Transverse colon (tissue), 4 donors: Measurements from ENCODE around the gene DLG2. TPM values are rescaled to one million over a fixed set of nuclear protein-coding genes. Genes with fewer than 3 reads are reported as not detected.

ENCODE experiments used
- DNase-seq: peaks from one replicate; pipeline ENCODE4 v3.0.0-alpha.2; 2019
- H3K27ac ChIP-seq, 4 donors: fragments of 200-600 bp; sonication (generic); 2 replicates each; pipeline ENCODE4 v1.5.1; 2016 to 2018; ENCODE audit warnings: inconsistent platforms in 4 of 4
- H3K27me3 ChIP-seq: fragments of 200-600 bp; sonication (generic); 2 replicates; pipeline ENCODE4 v1.5.1; 2017; ENCODE audit warnings: inconsistent platforms
- H3K36me3 ChIP-seq, 4 donors: fragments of 200-600 bp; sonication (generic); 2 replicates each; pipeline ENCODE4 v1.5.1; 2017 to 2019; ENCODE audit warnings: inconsistent platforms in 4 of 4
- H3K4me1 ChIP-seq, 4 donors: fragments of 200-600 bp; sonication (generic); 2 replicates each; pipeline ENCODE4 v1.5.1; 2017 to 2020; ENCODE audit warnings: inconsistent platforms in 4 of 4
- H3K4me3 ChIP-seq, 4 donors: fragments of 200-600 bp; sonication (generic); 1 replicate in 1 of 4; 2 replicates in 3 of 4; pipeline versions ENCODE4 v1.5.1 to v1.6.1; 2017 to 2019; ENCODE audit warnings: inconsistent platforms in 4 of 4
- H3K9me3 ChIP-seq, 2 donors: fragments of 200-600 bp; sonication (generic); 2 replicates each; pipeline ENCODE4 v1.5.1; 2017 to 2019; ENCODE audit warnings: inconsistent platforms in 2 of 2
- EP300 ChIP-seq: sonication (generic); formaldehyde crosslinking; IDR thresholded peaks from one replicate; pipeline ENCODE4 v1.6.1; 2017; ENCODE audit warnings: antibody characterized with exemption, low read depth
- POLR2A ChIP-seq: fragments of 450-650 bp; IDR thresholded peaks from one replicate; pipeline ENCODE4 v1.6.1; 2016; ENCODE audit warnings: antibody characterized with exemption, mild to moderate bottlenecking, moderate library complexity
- POLR2AphosphoS5 ChIP-seq, 3 donors: sonication (generic); formaldehyde crosslinking; IDR thresholded peaks; one replicate each; pipeline ENCODE4 v1.6.1; 2016; ENCODE audit warnings: antibody characterized with exemption in 3 of 3
- WGBS, 2 donors: methylation state at CpG; one replicate each; pipeline ENCODE4 v1.1.5; 2018; ENCODE audit warnings: low coverage in 1 of 2; 5-methylcytosine and 5-hydroxymethylcytosine counted together
- in situ Hi-C, 4 donors: fragments of 200-750 bp; cut with MboI; loops; one replicate each; pipeline versions ENCODE4 v1.15.0 to v1.15.1; 2017; ENCODE audit warnings: low sequenced_read_pairs in 3 of 4, low pct_ligation_motif_present in 1 of 4, low pct_unique_long_range_greater_than_20kb in 1 of 4
- intact Hi-C: fragments of 100-400 bp; cut with DNase I; formaldehyde crosslinking; loops from one replicate; pipeline ENCODE4 v1.15.1; 2023; ENCODE audit warnings: low total_unique reads
- total RNA-seq, 4 donors: library from RNA; depleted of rRNA; stranded (reverse); fragments of >200 nt; gene quantifications; one replicate each; pipeline ENCODE4 v1.1.0, GENCODE V29; 2016
- TF ChIP-seq, protein P1 (sequence below), 5 experiments: fragments of 200-600 bp in 3 of 5; fragments of 450-650 bp in 2 of 5; sonication (generic) in 3 of 5; IDR thresholded peaks; 1 replicate in 2 of 5; 2 replicates in 3 of 5; pipeline ENCODE4 v1.5.1; 2016 to 2017; ENCODE audit warnings: antibody characterized with exemption in 5 of 5, inconsistent platforms in 3 of 5, mild to moderate bottlenecking in 2 of 5, moderate library complexity in 1 of 5

The DLG2 gene
- total RNA-seq, 4 donors from 2014 or later: 1.9 to 28.3 (median 3.7) TPM

DNA sequence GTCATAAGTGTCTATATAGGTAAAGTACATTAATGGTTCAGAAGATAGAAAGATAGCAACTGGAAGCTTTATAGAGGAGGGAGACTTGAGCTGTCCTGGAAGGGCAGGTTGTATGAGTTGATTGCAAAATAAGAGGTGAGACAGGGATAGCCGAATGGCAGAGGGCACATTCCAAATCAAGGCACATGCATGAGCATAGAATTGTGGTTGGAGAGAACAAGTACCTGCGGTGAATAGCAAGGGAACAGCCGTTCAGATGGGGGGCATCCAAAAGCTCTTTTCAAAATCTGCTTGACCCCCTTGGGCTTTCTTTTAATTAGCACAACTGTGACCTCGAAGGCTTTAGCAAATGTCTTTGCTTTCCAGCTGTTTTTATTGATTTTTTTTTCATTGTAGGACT, 1868.0 kb downstream of the DLG2 start:
- Histone ChIP-seq H3K27ac (no peak overlapping the region), H3K4me3 (no peak overlapping the region), H3K4me1 (no peaks in the 10 kb centered on the region), H3K36me3 (no peaks in the 10 kb centered on the region), H3K9me3 (no peaks in the 10 kb centered on the region), H3K27me3 (no peaks in the 10 kb centered on the region)
- WGBS, 2 donors: 62 to 64% methylated on average over 4 of the region's 4 CpGs
- no peak for DNase-seq
- in situ Hi-C loops (no loop called here), intact Hi-C loops (no loop called here)
- TF ChIP-seq, protein P1, sequence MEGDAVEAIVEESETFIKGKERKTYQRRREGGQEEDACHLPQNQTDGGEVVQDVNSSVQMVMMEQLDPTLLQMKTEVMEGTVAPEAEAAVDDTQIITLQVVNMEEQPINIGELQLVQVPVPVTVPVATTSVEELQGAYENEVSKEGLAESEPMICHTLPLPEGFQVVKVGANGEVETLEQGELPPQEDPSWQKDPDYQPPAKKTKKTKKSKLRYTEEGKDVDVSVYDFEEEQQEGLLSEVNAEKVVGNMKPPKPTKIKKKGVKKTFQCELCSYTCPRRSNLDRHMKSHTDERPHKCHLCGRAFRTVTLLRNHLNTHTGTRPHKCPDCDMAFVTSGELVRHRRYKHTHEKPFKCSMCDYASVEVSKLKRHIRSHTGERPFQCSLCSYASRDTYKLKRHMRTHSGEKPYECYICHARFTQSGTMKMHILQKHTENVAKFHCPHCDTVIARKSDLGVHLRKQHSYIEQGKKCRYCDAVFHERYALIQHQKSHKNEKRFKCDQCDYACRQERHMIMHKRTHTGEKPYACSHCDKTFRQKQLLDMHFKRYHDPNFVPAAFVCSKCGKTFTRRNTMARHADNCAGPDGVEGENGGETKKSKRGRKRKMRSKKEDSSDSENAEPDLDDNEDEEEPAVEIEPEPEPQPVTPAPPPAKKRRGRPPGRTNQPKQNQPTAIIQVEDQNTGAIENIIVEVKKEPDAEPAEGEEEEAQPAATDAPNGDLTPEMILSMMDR (IDR thresholded peaks at IDR 0.05): no peak
- TF ChIP-seq POLR2A: no peak
- TF ChIP-seq EP300: no peak
- no peak for TF ChIP-seq POLR2AphosphoS5 (IDR thresholded peaks at IDR 0.05)

DNA sequence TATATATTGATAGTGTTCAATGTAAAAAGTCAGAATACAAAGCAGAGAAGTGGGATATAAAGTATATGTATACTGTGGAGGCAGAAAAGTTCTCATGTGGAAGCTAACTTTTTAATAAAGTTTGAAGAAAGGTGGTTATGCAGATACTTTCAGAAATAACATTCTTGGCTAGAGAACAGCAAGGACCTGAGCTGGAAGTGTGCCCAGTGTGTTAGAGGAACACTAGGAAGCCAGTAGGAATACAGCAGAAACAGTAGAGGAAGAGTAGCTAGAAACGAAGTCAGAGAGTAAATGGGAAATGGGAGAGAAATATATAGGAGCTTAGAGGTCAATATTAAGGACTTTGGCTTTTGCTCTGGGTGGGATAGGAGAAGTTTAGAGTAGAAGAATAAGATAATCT, 1876.1 kb downstream of the DLG2 start:
- Histone ChIP-seq H3K4me1 (no peaks in the 10 kb centered on the region), H3K27ac (no peak overlapping the region), H3K4me3 (no peak overlapping the region), H3K9me3 (no peaks in the 10 kb centered on the region), H3K27me3 (no peaks in the 10 kb centered on the region), H3K36me3 (no peaks in the 10 kb centered on the region)
- in situ Hi-C loops (no loop called here), intact Hi-C loops (no loop called here)
- DNase-seq: no peak
- TF ChIP-seq EP300 (no peak), POLR2AphosphoS5 (IDR thresholded peaks at IDR 0.05) (no peak), POLR2A (no peak)
- TF ChIP-seq, protein P1 (IDR thresholded peaks at IDR 0.05): no peak
- 33 to 36% methylated on average over 1 of the region's 1 CpG for WGBS, 2 donors

DNA sequence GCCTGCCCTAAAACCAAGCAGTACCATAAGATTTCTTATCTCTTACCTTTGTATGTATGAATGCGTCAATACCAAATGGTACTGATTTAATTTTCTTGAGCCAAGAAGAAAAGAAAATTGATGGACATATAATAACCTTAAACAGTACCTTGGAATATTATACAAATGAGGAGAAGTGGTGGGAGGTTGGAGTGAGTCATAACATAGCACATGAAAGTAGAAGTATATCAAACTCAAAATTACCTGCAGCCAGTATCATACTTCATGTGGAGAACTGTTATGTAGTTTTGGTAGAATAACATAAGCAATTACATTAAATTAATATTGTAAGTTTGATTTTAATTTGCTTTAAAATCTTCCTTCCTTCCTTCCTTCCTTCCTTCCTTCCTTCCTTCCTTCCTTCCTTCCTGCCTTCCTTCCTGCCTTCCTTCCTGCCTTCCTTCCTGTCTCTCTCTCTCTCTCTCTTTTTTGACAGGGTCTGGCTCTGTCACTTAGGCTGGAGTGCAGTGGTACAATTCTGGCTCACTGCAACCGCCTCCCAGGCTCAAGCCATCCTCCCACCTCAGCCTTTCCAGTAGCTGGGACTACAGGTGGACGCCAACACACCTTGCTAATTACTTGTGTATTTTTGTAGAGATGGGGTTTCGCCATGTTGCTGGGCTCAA, 1880.1 kb downstream of the DLG2 start:
- H3K4me3 ChIP-seq: no peak overlapping the region
- H3K27ac ChIP-seq: no peak overlapping the region
- in situ Hi-C loops (no loop called here), intact Hi-C loops (no loop called here)
- no peak for DNase-seq
- TF ChIP-seq EP300 (no peak), POLR2A (no peak), POLR2AphosphoS5 (IDR thresholded peaks at IDR 0.05) (no peak)
- TF ChIP-seq, protein P1 (IDR thresholded peaks at IDR 0.05): no peak
- H3K9me3 ChIP-seq: no peaks in the 10 kb centered on the region
- no peaks in the 10 kb centered on the region for H3K4me1 ChIP-seq
- H3K27me3 ChIP-seq: no peaks in the 10 kb centered on the region
- WGBS, 2 donors: 81 to 93% methylated on average over 3 to 4 of the region's 4 CpGs
- no peaks in the 10 kb centered on the region for H3K36me3 ChIP-seq

DNA sequence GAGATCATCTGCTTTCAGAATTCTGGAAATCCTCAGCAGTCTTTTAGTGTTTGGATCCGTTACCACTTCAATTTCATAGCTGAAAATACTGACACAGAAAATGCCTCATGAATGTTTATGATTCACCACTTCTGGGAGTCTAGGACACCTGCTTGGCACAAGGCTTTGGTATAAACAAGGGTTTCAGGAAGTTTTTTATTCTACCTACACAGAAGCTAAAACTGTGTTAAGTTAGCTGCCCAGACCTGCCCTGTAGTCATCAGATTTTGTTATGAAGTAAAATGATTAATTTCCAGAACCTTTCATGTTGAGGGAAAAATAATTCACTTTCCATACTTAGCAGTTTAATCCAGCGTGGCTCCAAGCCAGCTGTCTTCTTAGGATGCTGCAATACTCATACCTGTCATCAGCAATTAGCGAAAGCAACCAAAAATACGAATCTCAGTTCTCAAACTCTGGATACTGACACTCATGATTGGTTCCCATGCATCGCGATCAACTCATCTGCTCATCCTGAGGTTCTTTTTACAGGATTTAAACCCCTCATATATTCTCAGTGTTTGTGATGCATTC, 1882.4 kb downstream of the DLG2 start:
- intact Hi-C loops: no loop called here
- DNase-seq: no peak
- in situ Hi-C loops: no loop called here

More for the DNA sequence above, 1882.4 kb downstream of the DLG2 start:
- TF ChIP-seq, protein P1 (IDR thresholded peaks at IDR 0.05): no peak
- no peak for TF ChIP-seq POLR2A
- no peak for TF ChIP-seq POLR2AphosphoS5 (IDR thresholded peaks at IDR 0.05)
- TF ChIP-seq EP300: no peak
- 75 to 79% methylated on average over 6 of the region's 6 CpGs for WGBS, 2 donors
- Histone ChIP-seq H3K27ac (no peak overlapping the region), H3K27me3 (no peaks in the 10 kb centered on the region), H3K9me3 (no peaks in the 10 kb centered on the region), H3K4me1 (no peaks in the 10 kb centered on the region), H3K36me3 (no peaks in the 10 kb centered on the region), H3K4me3 (no peak overlapping the region)
